ENCODE results near the gene VRK1. TPM values are rescaled to one million over a fixed set of nuclear protein-coding genes. Genes with fewer than 3 reads are reported as not detected.

VRK1 gene
- total and polyA plus RNA-seq, 2 of the 8 experiments (the other 6 are each of a cell fraction or from before 2014, with no cell fraction given), result 24.2 to 64.8 TPM

- no peak for TF ChIP-seq CTBP2 (IDR thresholded peaks at IDR 0.05; ENCODE audit: borderline replicate concordance, insufficient read depth, insufficient read length, low read length)
These were observed 35.2 kb downstream of the VRK1 start (continued) for GRCh38 chr14:96832351-96832750.

Data from H1 (cell line).